PC-3 (cell line): Measurements from ENCODE around the gene AIMP1.

Experiments
- EZH2 ChIP-seq: fragments of 300-600 bp; sonication (generic); IDR thresholded peaks from one replicate; pipeline ENCODE4 v1.6.1; 2017; ENCODE audit warnings: antibody characterized with exemption, mild to moderate bottlenecking, low read length; ENCODE audit not compliant: unreplicated experiment
- EZH2phosphoT487 ChIP-seq: fragments of 300-600 bp; sonication (generic); IDR thresholded peaks from 2 replicates; pipeline ENCODE4 v1.6.1; 2018; ENCODE audit warnings: mild to moderate bottlenecking, antibody characterized with exemption, low read length, borderline replicate concordance
- TF ChIP-seq, protein P1 (sequence below): fragments of 300-600 bp; sonication (generic); conservative IDR thresholded peaks from 2 replicates; pipeline ENCODE4 v1.5.1; 2017; ENCODE audit warnings: antibody characterized with exemption, low read depth, mild to moderate bottlenecking, low read length

DNA sequence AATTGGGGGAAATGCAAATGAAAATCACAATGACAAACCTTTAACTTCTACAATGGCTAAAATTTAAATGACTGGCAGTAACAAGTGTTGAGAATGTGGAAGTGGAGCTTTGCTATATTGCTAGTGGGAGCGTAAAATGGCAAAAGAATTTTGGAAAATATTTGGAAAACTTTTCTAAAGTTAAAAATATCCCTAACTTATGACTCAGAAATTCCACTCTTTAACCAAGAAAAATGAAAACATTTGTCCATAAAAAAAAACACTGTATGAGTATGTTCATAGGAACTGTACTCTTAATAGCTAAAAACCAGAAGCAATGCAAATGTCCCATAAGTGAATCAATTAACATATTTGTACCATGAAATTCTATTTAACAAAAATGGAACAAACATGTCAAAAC is 4.0 kb upstream of the AIMP1 start:
- TF ChIP-seq EZH2phosphoT487 (no peak), EZH2 (no peak)
- TF ChIP-seq, protein P1, sequence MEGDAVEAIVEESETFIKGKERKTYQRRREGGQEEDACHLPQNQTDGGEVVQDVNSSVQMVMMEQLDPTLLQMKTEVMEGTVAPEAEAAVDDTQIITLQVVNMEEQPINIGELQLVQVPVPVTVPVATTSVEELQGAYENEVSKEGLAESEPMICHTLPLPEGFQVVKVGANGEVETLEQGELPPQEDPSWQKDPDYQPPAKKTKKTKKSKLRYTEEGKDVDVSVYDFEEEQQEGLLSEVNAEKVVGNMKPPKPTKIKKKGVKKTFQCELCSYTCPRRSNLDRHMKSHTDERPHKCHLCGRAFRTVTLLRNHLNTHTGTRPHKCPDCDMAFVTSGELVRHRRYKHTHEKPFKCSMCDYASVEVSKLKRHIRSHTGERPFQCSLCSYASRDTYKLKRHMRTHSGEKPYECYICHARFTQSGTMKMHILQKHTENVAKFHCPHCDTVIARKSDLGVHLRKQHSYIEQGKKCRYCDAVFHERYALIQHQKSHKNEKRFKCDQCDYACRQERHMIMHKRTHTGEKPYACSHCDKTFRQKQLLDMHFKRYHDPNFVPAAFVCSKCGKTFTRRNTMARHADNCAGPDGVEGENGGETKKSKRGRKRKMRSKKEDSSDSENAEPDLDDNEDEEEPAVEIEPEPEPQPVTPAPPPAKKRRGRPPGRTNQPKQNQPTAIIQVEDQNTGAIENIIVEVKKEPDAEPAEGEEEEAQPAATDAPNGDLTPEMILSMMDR, result no peak
